ENCODE results near the gene ELP1. TPM values are rescaled to one million over a fixed set of nuclear protein-coding genes. Genes with fewer than 3 reads are reported as not detected.
"Not testable (repeated sequence)": the region's sequence is repeated elsewhere in the genome, so short reads cannot be mapped to it uniquely, and the experiment has no call there.

Gene ELP1
- total RNA-seq, 1 donor from 2014 or later: 46.6 TPM

GRCh38 chr9:108972186-108972585 lies 38.3 kb upstream of the ELP1 start:
- Mint-ChIP-seq H3K27ac (no peak overlapping the region), H3K36me3 (ENCODE audit: insufficient read depth) (peaks cover 26% of the 10 kb centered on the region), H3K9me3 (ENCODE audit: low read depth) (no peaks in the 10 kb centered on the region), H3K4me1 (ENCODE audit: low read depth) (no peaks in the 10 kb centered on the region), H3K4me3 (ENCODE audit: low read depth) (no peak overlapping the region), H3K27me3 (no peaks in the 10 kb centered on the region)
- no peak for DNase-seq (ENCODE audit: low spot score, unreplicated experiment)
- no peak for TF ChIP-seq CTCF (IDR thresholded peaks at IDR 0.05; ENCODE audit: unreplicated experiment)

- not testable (repeated sequence) for H3K27ac Mint-ChIP-seq; H3K4me3 Mint-ChIP-seq (ENCODE audit: low read depth); H3K27me3 Mint-ChIP-seq; H3K4me1 Mint-ChIP-seq (ENCODE audit: low read depth); DNase-seq (ENCODE audit: low spot score, unreplicated experiment); H3K9me3 Mint-ChIP-seq (ENCODE audit: low read depth)
- H3K36me3 Mint-ChIP-seq (ENCODE audit: insufficient read depth): peaks cover 24% of the 10 kb centered on the region
Observed at GRCh38 chr9:108971392-108971791, 37.5 kb upstream of the ELP1 start.

DNA sequence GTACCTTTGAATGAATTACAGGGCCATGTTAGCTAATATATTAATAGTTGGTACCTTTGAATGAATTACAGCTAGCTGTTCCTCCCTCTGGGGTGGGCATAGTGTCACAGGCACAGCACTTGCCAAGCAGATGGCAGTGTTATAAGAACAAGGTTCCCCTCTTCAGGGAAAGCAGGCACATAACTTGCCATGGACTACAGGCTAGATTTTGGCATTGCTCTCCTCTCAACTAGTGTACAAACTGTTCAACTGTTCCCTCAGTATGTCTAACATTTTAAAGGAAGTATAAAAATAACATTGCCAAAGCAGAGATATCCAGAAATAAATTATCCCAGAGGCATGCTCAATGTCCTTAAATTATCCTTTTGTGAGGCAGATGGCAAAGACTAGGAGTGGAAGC lies 34.0 kb upstream of the ELP1 start:
- no peaks in the 10 kb centered on the region for H3K27me3 Mint-ChIP-seq
- no peaks in the 10 kb centered on the region for H3K4me1 Mint-ChIP-seq (ENCODE audit: low read depth)
- no peak for DNase-seq (ENCODE audit: low spot score, unreplicated experiment)
- H3K4me3 Mint-ChIP-seq (ENCODE audit: low read depth): no peak overlapping the region
- H3K9me3 Mint-ChIP-seq (ENCODE audit: low read depth): no peaks in the 10 kb centered on the region
- no peak for TF ChIP-seq CTCF (IDR thresholded peaks at IDR 0.05; ENCODE audit: unreplicated experiment)
- no peak overlapping the region for H3K27ac Mint-ChIP-seq
- peaks cover 20% of the 10 kb centered on the region for H3K36me3 Mint-ChIP-seq (ENCODE audit: insufficient read depth)

DNA sequence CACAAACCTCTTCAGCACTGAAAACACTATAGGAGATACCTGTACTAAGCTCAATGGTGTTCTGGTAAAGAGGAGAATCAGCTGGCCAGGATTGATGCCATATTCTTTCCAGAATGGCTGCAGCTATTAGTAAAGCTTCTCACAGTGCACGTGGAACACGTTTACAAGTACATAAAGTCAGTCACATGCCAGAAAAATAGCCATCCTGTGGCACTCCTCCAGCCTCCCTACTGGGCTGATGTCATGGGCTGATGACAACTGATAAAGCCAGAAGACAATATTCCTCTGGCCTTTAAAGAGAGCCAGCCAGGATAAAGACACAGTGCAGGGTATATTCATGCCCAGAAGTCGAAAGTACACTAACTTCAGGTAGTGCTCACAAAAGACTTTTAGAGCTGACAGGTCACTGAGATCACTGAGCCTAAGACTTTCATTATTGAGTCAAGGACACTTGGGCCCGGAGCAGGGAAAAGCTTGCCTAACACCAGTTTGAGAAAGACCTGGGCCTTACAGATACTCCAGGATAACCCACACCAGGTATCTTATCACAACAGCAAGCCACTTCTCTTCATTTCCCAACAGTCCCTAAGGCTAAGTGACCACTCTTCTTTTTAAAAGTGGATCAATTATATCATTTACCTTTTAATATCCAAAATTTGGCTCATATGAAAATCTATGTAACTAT lies 29.7 kb upstream of the ELP1 start:
- no peak overlapping the region for H3K4me3 Mint-ChIP-seq (ENCODE audit: low read depth)
- TF ChIP-seq CTCF (IDR thresholded peaks at IDR 0.05; ENCODE audit: unreplicated experiment): no peak
- H3K27me3 Mint-ChIP-seq: no peaks in the 10 kb centered on the region
- peaks cover 9% of the 10 kb centered on the region for H3K36me3 Mint-ChIP-seq (ENCODE audit: insufficient read depth)
- DNase-seq (ENCODE audit: low spot score, unreplicated experiment): no peak
- H3K9me3 Mint-ChIP-seq (ENCODE audit: low read depth): no peaks in the 10 kb centered on the region
- no peaks in the 10 kb centered on the region for H3K4me1 Mint-ChIP-seq (ENCODE audit: low read depth)
- H3K27ac Mint-ChIP-seq: no peak overlapping the region

- no peak overlapping the region for H3K4me3 Mint-ChIP-seq (ENCODE audit: low read depth)
- peaks cover 11% of the 10 kb centered on the region for H3K36me3 Mint-ChIP-seq (ENCODE audit: insufficient read depth)
- no peaks in the 10 kb centered on the region for H3K9me3 Mint-ChIP-seq (ENCODE audit: low read depth)
- no peak overlapping the region for H3K27ac Mint-ChIP-seq
- no peaks in the 10 kb centered on the region for H3K4me1 Mint-ChIP-seq (ENCODE audit: low read depth)
- H3K27me3 Mint-ChIP-seq: no peaks in the 10 kb centered on the region
- TF ChIP-seq CTCF (IDR thresholded peaks at IDR 0.05; ENCODE audit: unreplicated experiment): no peak
- no peak for DNase-seq (ENCODE audit: low spot score, unreplicated experiment)
Observed at GRCh38 chr9:108961151-108961550, 27.2 kb upstream of the ELP1 start.

- no peak for TF ChIP-seq CTCF (IDR thresholded peaks at IDR 0.05; ENCODE audit: unreplicated experiment)
- Mint-ChIP-seq H3K4me3 (ENCODE audit: low read depth) (no peak overlapping the region), H3K36me3 (ENCODE audit: insufficient read depth) (peaks cover 8% of the 10 kb centered on the region)
Observed at GRCh38 chr9:108960331-108960730, 26.4 kb upstream of the ELP1 start.

More at GRCh38 chr9:108960331-108960730, 26.4 kb upstream of the ELP1 start:
- Mint-ChIP-seq H3K27me3 (no peaks in the 10 kb centered on the region), H3K4me1 (ENCODE audit: low read depth) (peaks cover 2% of the 10 kb centered on the region), H3K9me3 (ENCODE audit: low read depth) (no peaks in the 10 kb centered on the region), H3K27ac (no peak overlapping the region)
- no peak for DNase-seq (ENCODE audit: low spot score, unreplicated experiment)

Measured in progenitor cell of endocrine pancreas (in vitro differentiated cells).